ENCODE results near the gene ABLIM3. TPM values are rescaled to one million over a fixed set of nuclear protein-coding genes. Genes with fewer than 3 reads are reported as not detected.

ABLIM3 gene
- total RNA-seq, 4 donors from 2014 or later = 1.6 to 26.4 (median 5.7) TPM

GRCh38 chr5:149260761-149261160 lies 119.5 kb downstream of the ABLIM3 start:
- Histone ChIP-seq H3K36me3 (no peaks in the 10 kb centered on the region), H3K4me1 (no peaks in the 10 kb centered on the region), H3K4me3 (no peak overlapping the region), H3K27me3 (no peaks in the 10 kb centered on the region), H3K9me3 (no peaks in the 10 kb centered on the region), H3K27ac (no peak overlapping the region)
- TF ChIP-seq POLR2A (IDR thresholded peaks at IDR 0.05) = no peak
- TF ChIP-seq, protein P1, sequence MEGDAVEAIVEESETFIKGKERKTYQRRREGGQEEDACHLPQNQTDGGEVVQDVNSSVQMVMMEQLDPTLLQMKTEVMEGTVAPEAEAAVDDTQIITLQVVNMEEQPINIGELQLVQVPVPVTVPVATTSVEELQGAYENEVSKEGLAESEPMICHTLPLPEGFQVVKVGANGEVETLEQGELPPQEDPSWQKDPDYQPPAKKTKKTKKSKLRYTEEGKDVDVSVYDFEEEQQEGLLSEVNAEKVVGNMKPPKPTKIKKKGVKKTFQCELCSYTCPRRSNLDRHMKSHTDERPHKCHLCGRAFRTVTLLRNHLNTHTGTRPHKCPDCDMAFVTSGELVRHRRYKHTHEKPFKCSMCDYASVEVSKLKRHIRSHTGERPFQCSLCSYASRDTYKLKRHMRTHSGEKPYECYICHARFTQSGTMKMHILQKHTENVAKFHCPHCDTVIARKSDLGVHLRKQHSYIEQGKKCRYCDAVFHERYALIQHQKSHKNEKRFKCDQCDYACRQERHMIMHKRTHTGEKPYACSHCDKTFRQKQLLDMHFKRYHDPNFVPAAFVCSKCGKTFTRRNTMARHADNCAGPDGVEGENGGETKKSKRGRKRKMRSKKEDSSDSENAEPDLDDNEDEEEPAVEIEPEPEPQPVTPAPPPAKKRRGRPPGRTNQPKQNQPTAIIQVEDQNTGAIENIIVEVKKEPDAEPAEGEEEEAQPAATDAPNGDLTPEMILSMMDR (IDR thresholded peaks at IDR 0.05) = no peak
- no peak for DNase-seq

DNA sequence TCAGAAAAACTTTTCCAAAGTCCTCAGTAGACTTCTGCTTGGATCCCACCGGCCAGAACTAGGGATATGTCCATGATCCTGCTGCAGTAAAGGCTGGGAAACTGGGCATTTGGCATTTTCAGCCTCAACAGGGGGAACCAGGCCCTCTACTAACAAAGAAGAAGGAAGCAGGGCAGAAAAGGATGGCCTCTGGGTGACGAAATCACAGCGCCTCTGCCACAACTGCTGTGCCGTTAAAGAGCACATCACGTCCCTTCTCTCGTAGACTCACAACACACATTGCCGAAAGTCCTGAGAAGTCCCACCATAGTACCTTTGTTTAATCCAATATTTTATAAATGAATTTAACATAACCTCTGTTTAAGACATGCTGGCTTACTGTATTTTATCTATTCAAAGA lies 120.0 kb downstream of the ABLIM3 start:
- Histone ChIP-seq H3K36me3 (no peaks in the 10 kb centered on the region), H3K4me3 (no peak overlapping the region), H3K9me3 (no peaks in the 10 kb centered on the region), H3K27me3 (no peaks in the 10 kb centered on the region), H3K4me1 (no peaks in the 10 kb centered on the region), H3K27ac (no peak overlapping the region)
- DNase-seq = no peak
- TF ChIP-seq, protein P1 (IDR thresholded peaks at IDR 0.05) = no peak
- TF ChIP-seq POLR2A (IDR thresholded peaks at IDR 0.05) = no peak

GRCh38 chr5:149262315-149262714 lies 121.0 kb downstream of the ABLIM3 start:
- no peaks in the 10 kb centered on the region for H3K4me1 ChIP-seq
- DNase-seq = no peak
- no peak overlapping the region for H3K27ac ChIP-seq
- no peaks in the 10 kb centered on the region for H3K36me3 ChIP-seq
- no peak overlapping the region for H3K4me3 ChIP-seq
- no peaks in the 10 kb centered on the region for H3K27me3 ChIP-seq
- H3K9me3 ChIP-seq = no peaks in the 10 kb centered on the region
- no peak for TF ChIP-seq POLR2A (IDR thresholded peaks at IDR 0.05)
- TF ChIP-seq, protein P1 (IDR thresholded peaks at IDR 0.05) = no peak

DNA sequence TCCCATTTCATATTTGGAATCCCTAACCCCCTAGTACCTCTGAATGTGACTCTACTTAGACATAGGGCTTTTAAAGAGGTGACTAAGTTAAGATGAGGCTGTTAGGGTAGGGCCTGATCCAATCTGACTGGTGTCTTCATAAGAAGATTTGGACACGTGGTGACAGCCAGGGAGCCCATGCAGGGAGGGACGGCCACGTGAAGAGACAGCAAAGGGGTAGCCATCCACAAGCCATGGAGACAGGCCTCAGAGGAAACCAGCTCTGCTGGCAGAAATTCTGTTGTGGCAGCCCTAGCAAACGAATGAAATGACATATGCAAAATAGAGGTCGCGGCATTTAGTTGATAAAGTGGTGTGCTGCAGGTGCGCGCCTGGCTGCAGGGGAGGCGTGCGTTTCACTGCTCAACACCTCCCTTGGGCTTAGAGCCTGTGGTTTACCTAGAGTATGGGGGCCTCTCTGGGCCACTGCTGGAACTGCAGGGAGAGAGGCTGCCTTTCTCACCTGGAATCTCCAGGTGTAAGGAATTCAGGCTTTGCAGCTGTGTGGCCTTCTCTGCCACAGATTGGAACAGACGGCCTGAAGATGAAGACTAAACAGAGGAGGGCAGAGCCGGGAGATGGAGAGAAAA lies 123.3 kb downstream of the ABLIM3 start:
- no peaks in the 10 kb centered on the region for H3K4me1 ChIP-seq
- TF ChIP-seq POLR2A (IDR thresholded peaks at IDR 0.05) = no peak
- TF ChIP-seq, protein P1 (IDR thresholded peaks at IDR 0.05) = peak in 4 of 6 experiments; percentile 39 to 56 (median 50)

DNA sequence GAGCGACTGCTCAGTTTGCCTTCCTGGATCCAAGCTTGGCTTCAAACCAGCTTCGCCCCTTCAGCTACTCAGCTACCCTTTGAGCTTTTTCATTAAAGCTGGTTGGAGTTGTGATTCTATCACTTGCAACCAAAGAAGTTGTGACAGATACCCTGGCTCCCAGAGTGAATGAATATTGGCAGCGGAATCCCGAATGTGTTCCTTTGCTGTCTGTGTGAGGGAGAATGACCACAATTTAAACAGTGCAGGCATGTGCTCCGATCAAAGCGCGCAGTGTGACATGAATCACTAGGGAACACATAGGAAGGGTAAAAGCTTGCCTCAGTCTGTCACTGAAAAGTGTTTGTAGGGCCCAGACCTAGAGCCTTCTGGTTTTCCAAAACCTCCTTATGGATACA lies 123.8 kb downstream of the ABLIM3 start:
- no peak for DNase-seq

More for the DNA sequence above, 123.3 kb downstream of the ABLIM3 start:
- DNase-seq = peak in 1 of 3 donors; percentile 59
- Histone ChIP-seq H3K36me3 (no peaks in the 10 kb centered on the region), H3K4me3 (no peak overlapping the region), H3K27me3 (no peaks in the 10 kb centered on the region), H3K27ac (no peak overlapping the region), H3K9me3 (peaks cover 0 to 15% (median 0%) of the 10 kb centered on the region in 4 donors)

More for the DNA sequence above, 123.8 kb downstream of the ABLIM3 start:
- peaks cover 0 to 15% (median 0%) of the 10 kb centered on the region in 4 donors for H3K9me3 ChIP-seq
- H3K27ac ChIP-seq = no peak overlapping the region
- H3K4me3 ChIP-seq = no peak overlapping the region
- no peaks in the 10 kb centered on the region for H3K27me3 ChIP-seq
- TF ChIP-seq, protein P1 (IDR thresholded peaks at IDR 0.05) = no peak
- no peak for TF ChIP-seq POLR2A (IDR thresholded peaks at IDR 0.05)
- no peaks in the 10 kb centered on the region for H3K36me3 ChIP-seq
- H3K4me1 ChIP-seq = no peaks in the 10 kb centered on the region

Data from Peyer's patch (tissue), 4 donors.